SKM-1 treated with dmso at 0.1 percent for 144 hours (cell line): Measurements from ENCODE around the gene DDX1.

Experiments used
- DNase-seq: peaks from one replicate; lab custom pipeline; 2025; ENCODE audit not compliant: unreplicated experiment; lab: John Stamatoyannopoulos, UW

Gene DDX1

DNA sequence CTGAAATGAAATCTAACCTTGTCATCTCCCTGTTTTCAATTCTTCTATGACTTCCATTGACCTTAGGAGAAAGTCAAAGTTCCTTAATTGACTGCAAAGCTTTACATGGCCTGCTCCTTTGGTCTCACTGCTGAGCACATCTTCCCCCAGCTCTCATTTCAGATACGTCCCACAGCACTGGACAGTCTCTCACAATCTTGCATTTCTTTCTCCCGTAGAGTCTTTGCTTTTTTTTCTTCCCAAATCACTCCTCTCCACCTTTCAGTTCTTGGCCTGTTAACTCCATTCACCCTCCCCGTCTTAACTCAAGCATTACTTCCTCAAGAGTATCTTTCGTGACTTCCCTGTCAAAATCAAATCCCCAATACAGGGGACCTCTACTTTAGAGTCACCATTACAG is 67.2 kb downstream of the DDX1 start:
- no peak for DNase-seq

GRCh38 chr2:15660491-15661294 is 69.0 kb downstream of the DDX1 start:
- DNase-seq: no peak

GRCh38 chr2:15661295-15661569 is 69.6 kb downstream of the DDX1 start:
- DNase-seq: no peak

DNA sequence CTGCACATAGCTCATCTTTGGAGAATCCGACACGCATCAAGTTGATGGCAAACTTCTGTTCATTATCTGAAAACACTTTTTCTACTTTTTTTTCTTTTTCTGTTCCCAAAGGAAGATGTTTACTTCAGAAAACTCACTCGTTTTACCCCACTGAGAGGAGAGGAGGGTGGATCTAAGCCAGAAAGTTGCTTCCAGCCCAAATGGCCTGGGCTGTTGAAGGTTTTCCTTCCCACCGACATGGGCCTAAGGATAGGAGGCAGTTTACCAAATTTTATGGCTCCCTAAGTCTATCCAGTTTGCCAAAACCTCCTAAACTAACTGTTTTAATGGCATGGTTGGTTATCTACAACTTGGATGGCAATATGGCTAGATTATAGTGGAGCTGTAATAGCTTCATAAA is 70.4 kb downstream of the DDX1 start:
- DNase-seq: no peak

DNA sequence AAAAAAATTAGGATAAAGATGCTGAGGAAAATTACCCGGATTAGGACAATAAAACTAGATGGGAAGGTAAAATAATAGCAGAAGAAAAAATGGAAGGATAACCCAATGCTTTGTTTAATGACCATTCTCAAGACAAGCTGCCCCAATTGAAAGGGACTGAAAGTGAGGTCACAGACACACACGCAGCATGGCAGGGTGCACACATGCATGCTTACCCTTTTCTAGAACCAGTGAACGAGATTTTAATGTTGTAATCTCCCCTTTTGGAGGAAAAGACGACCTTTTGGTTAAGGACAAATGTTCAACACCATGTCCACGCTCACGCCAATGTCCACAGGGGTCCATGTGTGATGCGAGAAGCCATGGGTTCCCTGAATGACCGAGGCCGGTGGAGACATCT is 70.9 kb downstream of the DDX1 start:
- DNase-seq: no peak

DNA sequence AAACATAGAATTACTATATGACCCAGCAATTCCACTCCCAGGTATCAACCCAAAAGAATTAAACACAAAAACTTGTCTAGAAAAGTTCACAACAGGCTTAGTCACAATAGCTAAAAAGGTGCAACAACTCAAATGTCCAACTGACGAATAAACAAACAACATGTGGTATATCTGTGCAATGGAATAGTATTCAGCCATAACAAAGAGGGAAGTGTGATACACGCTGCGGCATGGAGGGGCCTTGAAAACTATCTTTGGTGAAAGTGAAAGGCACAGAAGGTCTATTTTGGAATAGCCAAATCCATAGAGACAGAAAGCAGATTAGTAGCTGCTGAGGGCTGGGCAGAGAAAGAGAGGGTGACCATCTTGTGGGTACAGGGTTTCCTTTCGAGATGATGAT is 72.1 kb downstream of the DDX1 start:
- DNase-seq: no peak

- DNase-seq: no peak
Measured at GRCh38 chr2:15664273-15665066, 72.8 kb downstream of the DDX1 start.

GRCh38 chr2:15665067-15665942 is 73.6 kb downstream of the DDX1 start:
- DNase-seq: no peak

DNA sequence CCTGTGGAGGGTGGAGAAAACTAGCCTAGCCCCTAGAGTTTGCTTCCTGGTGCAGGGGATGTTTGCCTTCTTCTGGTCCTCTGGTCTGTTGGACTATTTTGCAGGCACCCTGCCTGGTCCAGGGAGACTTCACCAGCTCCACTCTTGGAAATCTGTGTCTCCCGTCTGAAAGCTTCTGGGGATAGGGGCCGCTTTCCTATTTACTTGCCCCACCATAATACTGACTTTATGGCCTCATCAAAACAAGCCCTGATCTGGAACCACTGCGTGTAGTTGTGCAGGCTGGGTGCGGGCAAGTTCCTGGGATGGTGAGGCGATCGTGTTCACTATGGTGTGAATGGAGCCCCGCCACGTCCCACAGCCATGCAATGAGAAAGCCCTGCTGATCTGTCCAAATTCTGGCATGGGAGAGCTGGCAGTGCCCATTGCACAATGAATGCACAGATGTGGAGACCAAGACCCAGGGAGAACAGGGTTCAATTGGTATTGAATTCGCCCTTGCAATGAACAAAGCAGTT is 74.3 kb downstream of the DDX1 start:
- DNase-seq: no peak

- DNase-seq: no peak
Measured at GRCh38 chr2:15666861-15667808, 75.5 kb downstream of the DDX1 start.

DNA sequence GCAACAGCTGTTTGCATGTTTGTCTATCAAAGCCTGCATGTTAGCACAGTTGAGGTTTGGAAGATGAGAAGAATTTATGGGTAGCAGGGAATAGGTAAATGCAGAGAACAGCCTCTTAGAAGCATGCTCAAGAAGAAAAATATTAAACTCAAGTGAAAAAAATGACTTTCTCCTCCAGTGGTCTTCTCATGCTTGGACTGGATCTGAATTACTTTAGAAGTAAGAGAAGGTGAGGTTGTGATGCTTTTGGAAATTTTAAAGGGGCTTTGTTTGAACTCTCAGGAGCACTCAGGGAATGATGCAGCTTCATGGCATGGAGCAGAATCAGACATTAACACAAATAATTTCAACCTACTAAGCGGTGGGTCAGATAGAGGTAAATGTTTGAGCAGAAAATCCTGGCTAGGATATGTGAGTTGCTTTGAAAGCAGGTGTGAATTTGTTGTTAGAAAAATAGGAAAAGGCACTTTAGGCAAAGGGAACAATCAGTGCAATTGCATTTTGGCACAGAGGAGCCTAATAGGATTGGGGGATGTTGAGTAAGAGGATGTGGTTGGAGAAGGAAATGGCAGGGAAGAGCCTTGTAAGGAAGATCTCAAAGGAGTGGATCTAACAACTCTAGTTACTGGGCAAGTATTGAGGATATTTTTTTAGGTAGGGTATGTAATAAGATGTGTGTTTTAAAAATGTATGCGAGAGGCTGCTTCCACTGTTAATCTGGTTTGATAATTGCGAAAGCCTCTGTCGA is 76.3 kb downstream of the DDX1 start:
- DNase-seq: no peak

GRCh38 chr2:15668611-15669305 is 77.1 kb downstream of the DDX1 start:
- DNase-seq: no peak

DNA sequence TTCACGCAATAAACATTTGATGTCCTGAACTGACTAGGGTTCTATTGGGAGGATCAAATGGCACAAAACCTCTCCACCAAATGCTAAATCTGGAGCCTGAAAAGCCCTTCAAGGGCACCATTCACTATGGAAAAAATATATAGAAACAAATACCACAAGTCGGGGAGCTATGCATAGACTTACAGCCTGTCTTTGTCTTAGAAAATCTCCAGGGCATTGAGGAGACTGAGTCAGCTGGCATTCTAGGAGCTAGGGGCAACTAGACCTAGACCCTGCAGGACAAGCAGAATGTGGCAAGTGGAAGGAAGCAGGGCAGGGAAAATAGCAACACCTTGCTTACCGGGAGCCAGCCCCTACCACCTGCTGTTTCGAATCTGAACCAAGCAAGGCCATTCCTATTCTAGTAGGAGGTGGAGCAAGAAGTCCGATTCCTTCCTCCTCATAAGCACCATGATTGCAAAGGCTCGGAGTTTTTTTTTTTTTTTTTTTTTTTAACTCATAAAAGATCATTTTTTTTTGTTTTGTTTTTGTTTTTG is 77.8 kb downstream of the DDX1 start:
- no peak for DNase-seq

GRCh38 chr2:15670469-15670868 is 78.8 kb downstream of the DDX1 start:
- DNase-seq: no peak

- no peak for DNase-seq
Measured at GRCh38 chr2:15670981-15671380, 79.3 kb downstream of the DDX1 start.

DNA sequence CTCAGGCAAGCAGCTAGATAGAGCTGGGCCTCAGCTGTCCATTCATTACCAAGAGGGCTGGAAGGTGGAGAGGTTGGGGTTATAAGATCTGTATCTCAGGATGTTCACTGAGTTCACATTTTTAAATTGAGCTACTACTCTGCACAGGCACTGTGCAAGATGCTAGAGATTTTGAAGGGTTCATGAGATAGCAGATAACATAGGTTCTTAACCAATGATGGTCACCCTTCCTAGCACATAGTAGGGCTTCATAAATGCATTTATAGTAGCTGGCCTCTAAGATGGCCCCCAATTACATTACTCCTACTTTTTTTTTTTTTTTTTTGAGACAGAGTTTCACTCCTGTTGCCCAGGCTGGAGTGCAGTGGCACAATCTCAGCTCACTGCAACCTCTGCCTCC is 79.7 kb downstream of the DDX1 start:
- DNase-seq: no peak

DNA sequence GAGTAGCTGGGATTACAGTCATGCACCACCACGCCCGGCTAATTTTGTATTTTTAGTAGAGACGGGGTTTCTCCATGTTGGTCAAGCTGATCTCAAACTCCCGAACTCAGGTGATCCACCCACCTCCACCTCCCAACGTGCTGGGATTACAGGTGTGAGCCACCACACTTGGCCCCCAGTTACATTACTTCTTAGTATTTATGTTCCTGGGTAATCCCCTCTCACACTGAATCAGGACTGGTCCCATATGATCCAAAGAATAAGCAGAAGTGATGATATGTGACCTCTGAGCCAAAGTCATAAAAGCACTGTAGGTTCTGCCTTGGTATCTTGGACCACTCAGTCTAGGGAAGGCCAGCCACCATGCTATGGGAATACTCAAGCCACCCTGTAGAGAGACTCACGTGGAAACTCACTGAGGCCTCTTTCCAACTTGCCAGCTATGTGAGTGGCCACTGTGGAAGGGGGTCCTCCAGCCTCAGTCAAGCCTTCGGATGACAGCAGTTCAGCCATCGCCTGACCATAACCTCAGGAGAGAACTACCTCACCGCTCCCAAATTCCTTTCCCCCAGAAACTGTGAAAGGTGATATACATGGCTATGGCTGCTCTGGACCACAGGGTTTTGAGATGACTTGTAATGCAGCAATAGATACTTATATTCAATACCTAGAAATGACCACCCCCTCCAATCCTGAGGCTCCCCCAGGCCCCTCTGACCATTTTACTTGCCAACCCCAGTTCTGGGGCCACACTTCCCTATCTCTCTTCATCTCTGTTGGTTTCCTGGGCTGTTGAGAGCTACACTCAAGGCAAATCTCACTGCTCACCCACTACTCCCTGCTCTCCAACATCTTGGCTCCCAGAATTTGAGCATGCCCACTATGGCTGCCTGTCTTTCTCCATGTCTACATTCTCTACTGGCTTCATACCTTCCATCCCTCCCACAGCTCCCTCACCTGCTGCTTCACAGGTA is 80.5 kb downstream of the DDX1 start:
- no peak for DNase-seq
